ENCODE data around the gene CD6.
"Not testable (repeated sequence)": the region's sequence is repeated elsewhere in the genome, so short reads cannot be mapped to it uniquely, and the experiment has no call there.

Gene CD6

DNA sequence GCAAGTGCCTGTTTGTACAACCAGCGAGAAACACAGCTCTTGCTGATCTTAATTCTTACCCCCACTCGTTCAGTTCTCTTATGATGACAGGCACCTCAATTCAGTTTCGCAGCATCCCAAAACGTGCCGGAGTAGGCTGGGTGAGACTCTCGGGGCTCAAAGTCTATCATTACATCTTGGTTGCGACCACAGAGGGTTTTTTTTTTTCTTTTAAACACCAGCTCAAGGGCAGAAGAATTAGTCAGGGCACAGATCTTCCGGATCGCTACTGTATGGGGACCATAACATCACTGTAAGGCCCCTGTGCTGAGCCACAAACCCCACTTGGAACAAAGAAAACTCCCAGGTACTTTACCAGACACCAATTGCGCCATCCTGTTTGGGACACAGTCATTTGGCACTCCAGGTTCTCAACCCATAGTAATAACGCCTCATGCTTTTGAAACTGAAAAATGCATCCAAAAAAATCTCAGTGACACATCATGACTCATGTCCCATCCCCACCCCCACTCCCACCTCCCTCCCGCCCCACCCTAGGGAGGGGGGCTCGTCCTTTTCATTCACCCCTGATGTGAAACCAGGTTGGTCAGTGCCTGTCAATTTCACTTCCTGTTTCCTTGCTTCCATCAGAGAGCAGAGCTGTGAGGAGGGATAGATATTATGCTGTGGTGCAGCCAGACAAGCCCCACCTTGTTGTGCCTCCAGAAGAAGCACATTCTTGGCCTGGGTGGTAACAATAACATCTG lies 89.8 kb downstream of the CD6 start:
- TF ChIP-seq, protein P1, sequence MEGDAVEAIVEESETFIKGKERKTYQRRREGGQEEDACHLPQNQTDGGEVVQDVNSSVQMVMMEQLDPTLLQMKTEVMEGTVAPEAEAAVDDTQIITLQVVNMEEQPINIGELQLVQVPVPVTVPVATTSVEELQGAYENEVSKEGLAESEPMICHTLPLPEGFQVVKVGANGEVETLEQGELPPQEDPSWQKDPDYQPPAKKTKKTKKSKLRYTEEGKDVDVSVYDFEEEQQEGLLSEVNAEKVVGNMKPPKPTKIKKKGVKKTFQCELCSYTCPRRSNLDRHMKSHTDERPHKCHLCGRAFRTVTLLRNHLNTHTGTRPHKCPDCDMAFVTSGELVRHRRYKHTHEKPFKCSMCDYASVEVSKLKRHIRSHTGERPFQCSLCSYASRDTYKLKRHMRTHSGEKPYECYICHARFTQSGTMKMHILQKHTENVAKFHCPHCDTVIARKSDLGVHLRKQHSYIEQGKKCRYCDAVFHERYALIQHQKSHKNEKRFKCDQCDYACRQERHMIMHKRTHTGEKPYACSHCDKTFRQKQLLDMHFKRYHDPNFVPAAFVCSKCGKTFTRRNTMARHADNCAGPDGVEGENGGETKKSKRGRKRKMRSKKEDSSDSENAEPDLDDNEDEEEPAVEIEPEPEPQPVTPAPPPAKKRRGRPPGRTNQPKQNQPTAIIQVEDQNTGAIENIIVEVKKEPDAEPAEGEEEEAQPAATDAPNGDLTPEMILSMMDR (IDR thresholded peaks at IDR 0.05) = no peak
- Histone ChIP-seq H3K4me3 (no peak overlapping the region), H3K27ac (no peak overlapping the region)
- DNase-seq (ENCODE audit: low spot score) = peak; percentile 49

- H3K4me3 ChIP-seq = no peak overlapping the region
- peak; percentile 36 for DNase-seq (ENCODE audit: low spot score)
- H3K27ac ChIP-seq = no peak overlapping the region
- TF ChIP-seq, protein P1 (IDR thresholded peaks at IDR 0.05) = no peak
Observed at GRCh38 chr11:61062181-61062930, 90.9 kb downstream of the CD6 start.

- not testable (repeated sequence) for DNase-seq (ENCODE audit: low spot score); H3K4me3 ChIP-seq; H3K27ac ChIP-seq
Observed at GRCh38 chr11:61065236-61065635, 93.8 kb downstream of the CD6 start.

DNA sequence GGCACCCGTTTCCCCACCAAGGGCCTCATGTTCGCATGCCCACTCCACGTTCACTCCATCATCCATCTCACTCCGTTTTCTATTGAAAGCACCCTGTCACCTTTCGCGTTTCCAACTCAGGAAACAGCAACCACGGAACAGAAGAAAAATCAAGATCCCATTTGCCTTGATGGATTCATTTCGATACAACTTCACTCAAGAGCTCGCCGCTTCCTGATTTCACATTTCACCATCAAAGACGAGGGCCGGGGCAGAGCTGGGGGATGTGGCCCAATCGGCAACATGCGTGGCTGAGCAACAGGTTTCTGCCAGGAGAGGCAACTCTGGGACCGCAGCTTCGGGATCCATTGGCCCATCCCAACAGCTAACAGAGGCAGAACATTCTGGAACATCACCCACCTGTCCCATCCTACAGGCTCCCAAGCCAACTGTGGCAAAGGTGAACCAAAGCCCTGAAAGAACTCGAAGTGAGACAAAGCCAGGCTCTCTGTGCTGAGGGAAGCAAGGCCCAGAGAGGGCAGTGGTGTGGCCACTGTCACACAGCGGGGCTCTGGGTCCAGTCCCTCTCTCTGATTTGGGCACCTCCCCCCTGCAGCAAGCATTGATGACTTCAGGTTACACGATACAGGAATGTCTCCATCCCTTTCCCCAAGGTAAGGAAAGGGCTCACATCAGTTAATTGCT lies 94.6 kb downstream of the CD6 start:
- no peak overlapping the region for H3K27ac ChIP-seq
- no peak overlapping the region for H3K4me3 ChIP-seq
- no peak for DNase-seq (ENCODE audit: low spot score)
- TF ChIP-seq, protein P1 (IDR thresholded peaks at IDR 0.05) = no peak

GRCh38 chr11:61066645-61067044 lies 95.2 kb downstream of the CD6 start:
- no peak for DNase-seq (ENCODE audit: low spot score)
- Histone ChIP-seq H3K27ac (no peak overlapping the region), H3K4me3 (no peak overlapping the region)
- TF ChIP-seq, protein P1 (IDR thresholded peaks at IDR 0.05) = no peak

GRCh38 chr11:61067782-61068446 lies 96.4 kb downstream of the CD6 start:
- DNase-seq (ENCODE audit: low spot score) = no peak
- Histone ChIP-seq H3K4me3 (no peak overlapping the region), H3K27ac (no peak overlapping the region)
- TF ChIP-seq, protein P1 (IDR thresholded peaks at IDR 0.05) = no peak

DNA sequence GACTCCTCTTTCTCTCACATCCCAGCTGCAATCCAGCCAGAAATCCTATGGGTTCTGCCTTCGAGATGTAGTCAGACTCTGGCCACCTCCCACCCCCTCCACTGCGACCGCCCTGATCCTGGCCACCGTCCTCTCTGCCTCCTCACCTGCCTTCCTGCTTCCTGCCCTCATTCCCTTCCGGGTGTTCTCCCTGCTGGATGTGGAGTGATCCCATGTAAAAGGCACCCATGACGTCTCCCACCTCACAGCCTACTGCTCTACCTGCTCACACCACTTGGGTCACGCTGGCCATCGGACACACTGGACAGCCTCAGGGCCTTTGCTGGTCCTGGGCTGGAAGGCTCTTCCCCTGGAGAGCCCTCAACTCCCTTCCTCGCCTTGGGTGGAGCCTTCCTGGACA lies 97.1 kb downstream of the CD6 start:
- TF ChIP-seq, protein P1 (IDR thresholded peaks at IDR 0.05) = no peak
- Histone ChIP-seq H3K4me3 (no peak overlapping the region), H3K27ac (no peak overlapping the region)
- peak; percentile 43 for DNase-seq (ENCODE audit: low spot score)
